NCI-H1436 treated with DMSO at 0.1 percent for 48 hours (cell line): ENCODE results near the gene TIMMDC1.

ENCODE experiments used
- DNase-seq: peaks from one replicate; lab custom pipeline; 2025; lab: John Stamatoyannopoulos, UW

Gene TIMMDC1

GRCh38 chr3:119498186-119499011 lies at the start of gene TIMMDC1:
TIMMDC1 (plus strand) TSS chr3:119498547; CDS start chr3:119498734, 187 bp downstream.
- peak; percentile 90 for DNase-seq

- DNase-seq, result no peak
Observed at GRCh38 chr3:119453822-119454221, 44.5 kb upstream of the TIMMDC1 start.

- DNase-seq, result no peak
Observed at GRCh38 chr3:119456469-119456868, 41.9 kb upstream of the TIMMDC1 start.

- no peak for DNase-seq
Observed at GRCh38 chr3:119457246-119457645, 41.1 kb upstream of the TIMMDC1 start.

GRCh38 chr3:119463171-119464169 lies 34.9 kb upstream of the TIMMDC1 start, which contains the start of gene TMEM39A:
TMEM39A (minus strand) TSS chr3:119463615; CDS start chr3:119462074, 1,541 bp downstream.
- DNase-seq, result peak; percentile 92

GRCh38 chr3:119468041-119468440 lies 30.3 kb upstream of the TIMMDC1 start:
- DNase-seq, result no peak

- DNase-seq, result no peak
Observed at GRCh38 chr3:119469418-119470189, 28.7 kb upstream of the TIMMDC1 start.

GRCh38 chr3:119470866-119471265 lies 27.5 kb upstream of the TIMMDC1 start:
- no peak for DNase-seq

GRCh38 chr3:119481079-119481478 lies 17.3 kb upstream of the TIMMDC1 start:
- DNase-seq, result no peak

- no peak for DNase-seq
Observed at GRCh38 chr3:119483101-119483500, 15.2 kb upstream of the TIMMDC1 start.

GRCh38 chr3:119485563-119485962 lies 12.8 kb upstream of the TIMMDC1 start:
- DNase-seq, result no peak

GRCh38 chr3:119490153-119490552 lies 8.2 kb upstream of the TIMMDC1 start:
- DNase-seq, result no peak

GRCh38 chr3:119492128-119492527 lies 6.2 kb upstream of the TIMMDC1 start:
- no peak for DNase-seq

GRCh38 chr3:119492810-119493209 lies 5.5 kb upstream of the TIMMDC1 start:
- DNase-seq, result no peak

GRCh38 chr3:119494597-119494996 lies 3.8 kb upstream of the TIMMDC1 start:
- DNase-seq, result no peak

GRCh38 chr3:119497820-119498185 lies 544 bp upstream of the TIMMDC1 start:
- DNase-seq, result no peak

GRCh38 chr3:119500265-119500664 lies 1.9 kb downstream of the TIMMDC1 start:
- no peak for DNase-seq

GRCh38 chr3:119500901-119501300 lies 2.6 kb downstream of the TIMMDC1 start:
- DNase-seq, result no peak

- no peak for DNase-seq
Observed at GRCh38 chr3:119506631-119507030, 8.3 kb downstream of the TIMMDC1 start.

- DNase-seq, result no peak
Observed at GRCh38 chr3:119507404-119507803, 9.1 kb downstream of the TIMMDC1 start.

GRCh38 chr3:119508172-119508845 lies 10.0 kb downstream of the TIMMDC1 start:
- DNase-seq, result no peak
